GM12878 (cell line): ENCODE measurements around the gene EXOC8. TPM values are rescaled to one million over a fixed set of nuclear protein-coding genes. Genes with fewer than 3 reads are reported as not detected.

Experiments
- ATAC-seq: fragments of 200-7000 bp; cut with Tn5 transposase; 3 replicates; pipeline ENCODE4 v1.9.1; 2020; ENCODE audit warnings: mild to moderate bottlenecking, moderate library complexity
- BruUV-seq: library from RNA; stranded (reverse); fragments of 400-500 nt; replicated peaks from 2 replicates; lab custom pipeline; 2021; lab: Mats Ljungman, UMichigan
- CTCF ChIA-PET: fragments of 300-600 bp; sonication (Branson Sonifier 250); formaldehyde crosslinking; extraction: SDS; loops from one replicate; lab custom pipeline; 2021; ENCODE audit warnings: inconsistent platforms; lab: Yijun Ruan, JAX
- POLR2A ChIA-PET: fragments of 350-600 bp; formaldehyde crosslinking; extraction: SDS; loops from one replicate; lab custom pipeline; 2021; ENCODE audit warnings: inconsistent platforms; lab: Charles Lee
- RAD21 ChIA-PET: fragments of 300-600 bp; sonication (Branson Sonifier 250); formaldehyde crosslinking; loops from one replicate; lab custom pipeline; 2023; ENCODE audit warnings: antibody characterized with exemption; ENCODE audit not compliant: unreplicated experiment; lab: Charles Lee
- SMC1A ChIA-PET: fragments of 300-600 bp; sonication (Branson Sonifier 250); formaldehyde crosslinking; loops from one replicate; lab custom pipeline; 2023; ENCODE audit not compliant: unreplicated experiment, uncharacterized antibody; lab: Charles Lee
- DNase-seq: peaks from one replicate; pipeline ENCODE4 v3.0.0-alpha.2; 2011; ENCODE audit warnings: low read depth, low spot score
- FAIRE-seq: peaks from 3 replicates; lab custom pipeline; 2011; peaks lifted over from hg19 to GRCh38; lab: Jason Lieb, UNC
- H2AFZ ChIP-seq: 2 replicates; pipeline ENCODE4 v1.6.0; 2011; ENCODE audit warnings: low read depth, low read length, control low read depth; ENCODE audit not compliant: control insufficient read depth
- H3K27ac ChIP-seq: 2 replicates; pipeline ENCODE4 v1.5.1; 2011; ENCODE audit warnings: control low read depth; ENCODE audit not compliant: control insufficient read depth, insufficient read depth
- H3K27me3 ChIP-seq, 2 experiments: replicated peaks in 1 of 2; 2 replicates each; pipeline versions ENCODE4 v1.6.0 to v1.6.1; 2011; ENCODE audit warnings: low read length in 1 of 2; ENCODE audit not compliant: control insufficient read depth in 2 of 2, insufficient read depth in 2 of 2
- H3K36me3 ChIP-seq, 2 experiments: 2 replicates each; pipeline ENCODE4 v1.5.1; 2011; ENCODE audit warnings: low read length in 1 of 2; ENCODE audit not compliant: control insufficient read depth in 2 of 2, insufficient read depth in 2 of 2
- H3K4me1 ChIP-seq: 2 replicates; pipeline ENCODE4 v1.6.1; 2011; ENCODE audit warnings: mild to moderate bottlenecking, low read length, moderate library complexity, mixed read lengths; ENCODE audit not compliant: control insufficient read depth, insufficient read depth
- H3K4me2 ChIP-seq: 2 replicates; pipeline ENCODE4 v1.6.0; 2011; ENCODE audit warnings: control low read depth; ENCODE audit not compliant: control insufficient read depth, insufficient read depth
- H3K4me3 ChIP-seq: fragments of 200-600 bp; sonication (generic); 2 replicates; pipeline ENCODE4 v1.5.1; 2016
- H3K79me2 ChIP-seq: 2 replicates; pipeline ENCODE4 v1.6.0; 2011; ENCODE audit warnings: low read length; ENCODE audit not compliant: control insufficient read depth, insufficient read depth
- H3K9ac ChIP-seq: 2 replicates; pipeline ENCODE4 v1.8.0; 2011; ENCODE audit warnings: low read length, control low read depth, mixed read lengths; ENCODE audit not compliant: control insufficient read depth, insufficient read depth
- H3K9me3 ChIP-seq: replicated peaks from 3 replicates; pipeline ENCODE4 v1.5.1; 2011; ENCODE audit warnings: mild to moderate bottlenecking, low read length; ENCODE audit not compliant: control insufficient read depth, insufficient read depth
- H4K20me1 ChIP-seq: 2 replicates; pipeline ENCODE4 v1.6.0; 2011; ENCODE audit not compliant: control insufficient read depth, insufficient read depth
- BRCA1 ChIP-seq: IDR thresholded peaks from 2 replicates; pipeline ENCODE4 v1.6.1; 2011; ENCODE audit warnings: low read depth, low read length, improper control_type of control experiment
- DPF2 ChIP-seq: fragments of 450-650 bp; IDR thresholded peaks from 2 replicates; pipeline ENCODE4 v1.6.1; 2017; ENCODE audit warnings: mild to moderate bottlenecking
- EP300 ChIP-seq, 2 experiments: fragments of 150-350 bp in 1 of 2; IDR thresholded peaks; 2 replicates each; pipeline ENCODE4 v1.6.1; 2011 to 2012; ENCODE audit warnings: low read depth in 2 of 2, low read length in 2 of 2, borderline replicate concordance in 1 of 2, improper control_type of control experiment in 1 of 2, inconsistent platforms in 1 of 2; ENCODE audit not compliant: control insufficient read depth in 1 of 2
- GATAD2B ChIP-seq: fragments of 450-650 bp; conservative IDR thresholded peaks from 2 replicates; pipeline ENCODE4 v1.6.1; 2017; ENCODE audit warnings: low read depth, mild to moderate bottlenecking, moderate library complexity
- MXI1 ChIP-seq: fragments of 150-350 bp; IDR thresholded peaks from 2 replicates; pipeline ENCODE4 v1.6.1; 2011; ENCODE audit warnings: low read depth, mild to moderate bottlenecking, inconsistent platforms, low read length, improper control_type of control experiment
- NFIC ChIP-seq: IDR thresholded peaks from 2 replicates; pipeline ENCODE4 v1.6.1; 2012; ENCODE audit warnings: low read depth, mild to moderate bottlenecking, inconsistent platforms, low read length, moderate library complexity
- NFXL1 ChIP-seq: fragments of 450-650 bp; IDR thresholded peaks from 2 replicates; pipeline ENCODE4 v1.6.1; 2017; ENCODE audit warnings: antibody characterized with exemption, mild to moderate bottlenecking, borderline replicate concordance
- NFYB ChIP-seq: IDR thresholded peaks from 2 replicates; pipeline ENCODE4 v1.6.1; 2011; ENCODE audit warnings: low read depth, mild to moderate bottlenecking, low read length, improper control_type of control experiment, moderate library complexity; ENCODE audit not compliant: insufficient read depth
- SRF ChIP-seq, 2 experiments: IDR thresholded peaks; 2 replicates each; pipeline ENCODE4 v1.6.1; 2011; ENCODE audit warnings: low read depth in 2 of 2, low read length in 2 of 2, mild to moderate bottlenecking in 1 of 2, moderate library complexity in 1 of 2
- SUPT20H ChIP-seq: IDR thresholded peaks from 2 replicates; pipeline ENCODE4 v1.6.1; 2011; ENCODE audit warnings: low read depth, mild to moderate bottlenecking, low read length, moderate library complexity, borderline replicate concordance; ENCODE audit not compliant: control insufficient read depth
- YY1 ChIP-seq: IDR thresholded peaks from 2 replicates; pipeline ENCODE4 v1.6.1; 2011; ENCODE audit warnings: low read depth, mild to moderate bottlenecking, low read length
- WGBS: methylation state at CpG from one replicate; pipeline ENCODE4 v1.1.6; 2016; ENCODE audit warnings: low lambda C conversion rate; ENCODE audit not compliant: insufficient replicate concordance, insufficient coverage; ENCODE audit errors: missing lambda C conversion rate; 5-methylcytosine and 5-hydroxymethylcytosine counted together
- in situ Hi-C: fragments of 300-500 bp; cut with MboI; formaldehyde crosslinking; loops from 9 replicates; pipeline ENCODE4 v1.14.3; 2018; ENCODE audit warnings: mixed read lengths
- intact Hi-C: fragments of 100-400 bp; cut with micrococcal nuclease; formaldehyde crosslinking; loops from one replicate; pipeline ENCODE4 v1.14.2; 2022; ENCODE audit not compliant: unreplicated experiment
- polyA plus RNA-seq, 11 experiments: library from polyadenylated mRNA; depleted of rRNA in 4 of 11; unstranded in 6 of 11; stranded (reverse) in 5 of 11; fragments of >200 nt; fragmentation: Nextera tagmentation in 4 of 11; fragmentation: Illumina TruSeq in 1 of 11; extraction: Ambion mirVana in 4 of 11; extraction: Trizol in 1 of 11; gene quantifications; 1 replicate in 1 of 11; 2 replicates in 10 of 11; pipeline versions ENCODE4 v1.2.1 to v1.2.3, GENCODE V29; 2011 to 2016; ENCODE audit warnings: inconsistent platforms in 2 of 11, missing spikeins in 2 of 11, low read depth in 1 of 11
- total RNA-seq, 4 experiments: library from RNA; depleted of rRNA in 3 of 4; stranded (reverse); fragments of >200 nt in 3 of 4; fragmentation: Illumina TruSeq in 1 of 4; extraction: Trizol in 1 of 4; gene quantifications; 2 replicates each; pipeline versions ENCODE4 v1.2.1 to v1.2.3, GENCODE V29; 2013 to 2021
- TF ChIP-seq, protein P1 (sequence below): fragments of 450-650 bp; IDR thresholded peaks from 2 replicates; pipeline ENCODE4 v1.6.1; 2018; ENCODE audit warnings: borderline replicate concordance, mild to moderate bottlenecking; ENCODE audit not compliant: partially characterized antibody
- TF ChIP-seq, protein P2 (sequence below): IDR thresholded peaks from 2 replicates; pipeline ENCODE4 v1.6.1; 2012; ENCODE audit warnings: low read depth, low read length, improper control_type of control experiment

Gene EXOC8
- total and polyA plus RNA-seq, 10 of the 15 experiments (the other 5 are each of a cell fraction or from before 2014, with no cell fraction given): 2.0 to 11.3 (median 6.3) TPM

DNA sequence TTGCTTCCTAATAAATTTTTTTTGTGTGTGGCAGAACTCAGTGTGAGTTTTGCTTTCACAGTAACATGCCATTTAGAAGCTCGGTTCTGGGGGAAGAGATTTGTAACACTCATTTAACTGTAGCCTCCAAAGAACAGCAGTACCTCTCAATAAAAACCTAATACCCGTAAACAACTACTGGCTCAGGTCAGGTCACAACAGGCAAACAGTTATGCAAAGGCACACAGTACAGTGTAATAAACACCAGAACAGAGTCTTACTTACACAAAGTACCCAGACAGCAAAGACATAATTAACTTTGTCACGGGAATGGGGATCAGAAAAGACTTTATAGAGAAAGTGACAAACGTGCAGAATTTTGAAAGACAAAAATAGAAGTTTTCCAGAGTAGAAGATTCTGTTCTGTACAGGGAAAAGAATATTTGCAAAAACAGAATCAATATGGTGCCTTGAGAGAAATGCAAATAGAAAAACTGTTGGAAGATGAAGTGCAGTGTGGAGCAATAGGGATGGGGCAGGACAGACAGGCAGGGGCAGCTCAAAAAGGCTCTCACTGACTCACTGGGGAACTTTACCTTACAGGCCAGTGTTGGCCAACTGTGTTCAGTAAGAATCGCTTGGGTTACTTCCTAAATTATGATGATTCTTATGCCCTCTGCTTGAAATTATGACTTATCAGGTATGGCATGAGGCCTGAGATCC, 45.7 kb upstream of the EXOC8 start:
- 46% methylated on average over 5 of the region's 5 CpGs for WGBS
- ChIA-PET RAD21 (no interaction called here), SMC1A (interaction anchor here (1.0 kb wide), 1 partner anchor 8 kb away, joined by 3 read pairs; no protein-coding TSS in a partner anchor), CTCF (no interaction called here), POLR2A (no interaction called here)
- peaks cover 2% of the 10 kb centered on the region; the same call in 1 of the 2 replicates for H4K20me1 ChIP-seq
- H2AFZ ChIP-seq: no peak overlapping the region
- H3K36me3 ChIP-seq: no peaks in the 10 kb centered on the region; a peak in 1 of 4 replicates
- H3K9me3 ChIP-seq: no peaks in the 10 kb centered on the region
- H3K27ac ChIP-seq: no peak overlapping the region
- in situ Hi-C loops (no loop called here), intact Hi-C loops (no loop called here)
- FAIRE-seq (no peak), DNase-seq (no peak), ATAC-seq (no peak)
- BruUV-seq: no TSS peak
- H3K9ac ChIP-seq: no peak overlapping the region
- no peak for TF ChIP-seq NFYB
- TF ChIP-seq SUPT20H: no peak
- TF ChIP-seq EP300 (IDR thresholded peaks at IDR 0.05; ENCODE audit: borderline replicate concordance in 1 of 2, control insufficient read depth in 1 of 2, low read depth in 2 of 2, low read length in 2 of 2): no peak
- no peak for TF ChIP-seq NFIC
- TF ChIP-seq DPF2: no peak
- TF ChIP-seq GATAD2B: no peak
- no peak for TF ChIP-seq MXI1
- TF ChIP-seq, protein P1, sequence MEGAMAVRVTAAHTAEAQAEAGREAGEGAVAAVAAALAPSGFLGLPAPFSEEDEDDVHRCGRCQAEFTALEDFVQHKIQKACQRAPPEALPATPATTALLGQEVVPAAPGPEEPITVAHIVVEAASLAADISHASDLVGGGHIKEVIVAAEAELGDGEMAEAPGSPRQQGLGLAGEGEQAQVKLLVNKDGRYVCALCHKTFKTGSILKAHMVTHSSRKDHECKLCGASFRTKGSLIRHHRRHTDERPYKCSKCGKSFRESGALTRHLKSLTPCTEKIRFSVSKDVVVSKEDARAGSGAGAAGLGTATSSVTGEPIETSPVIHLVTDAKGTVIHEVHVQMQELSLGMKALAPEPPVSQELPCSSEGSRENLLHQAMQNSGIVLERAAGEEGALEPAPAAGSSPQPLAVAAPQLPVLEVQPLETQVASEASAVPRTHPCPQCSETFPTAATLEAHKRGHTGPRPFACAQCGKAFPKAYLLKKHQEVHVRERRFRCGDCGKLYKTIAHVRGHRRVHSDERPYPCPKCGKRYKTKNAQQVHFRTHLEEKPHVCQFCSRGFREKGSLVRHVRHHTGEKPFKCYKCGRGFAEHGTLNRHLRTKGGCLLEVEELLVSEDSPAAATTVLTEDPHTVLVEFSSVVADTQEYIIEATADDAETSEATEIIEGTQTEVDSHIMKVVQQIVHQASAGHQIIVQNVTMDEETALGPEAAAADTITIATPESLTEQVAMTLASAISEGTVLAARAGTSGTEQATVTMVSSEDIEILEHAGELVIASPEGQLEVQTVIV: no peak
- TF ChIP-seq BRCA1: no peak
- TF ChIP-seq, protein P2, sequence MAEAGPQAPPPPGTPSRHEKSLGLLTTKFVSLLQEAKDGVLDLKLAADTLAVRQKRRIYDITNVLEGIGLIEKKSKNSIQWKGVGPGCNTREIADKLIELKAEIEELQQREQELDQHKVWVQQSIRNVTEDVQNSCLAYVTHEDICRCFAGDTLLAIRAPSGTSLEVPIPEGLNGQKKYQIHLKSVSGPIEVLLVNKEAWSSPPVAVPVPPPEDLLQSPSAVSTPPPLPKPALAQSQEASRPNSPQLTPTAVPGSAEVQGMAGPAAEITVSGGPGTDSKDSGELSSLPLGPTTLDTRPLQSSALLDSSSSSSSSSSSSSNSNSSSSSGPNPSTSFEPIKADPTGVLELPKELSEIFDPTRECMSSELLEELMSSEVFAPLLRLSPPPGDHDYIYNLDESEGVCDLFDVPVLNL: no peak
- no peak for TF ChIP-seq YY1
- TF ChIP-seq NFXL1: no peak
- TF ChIP-seq SRF (IDR thresholded peaks at IDR 0.05; ENCODE audit: low read depth in 2 of 2, low read length in 2 of 2): no peak
- H3K27me3 ChIP-seq: no peaks in the 10 kb centered on the region
- H3K79me2 ChIP-seq: peaks cover 40% of the 10 kb centered on the region
- H3K4me3 ChIP-seq: no peak overlapping the region
- H3K4me2 ChIP-seq: no peak overlapping the region
- peaks cover 6% of the 10 kb centered on the region; the same call in 1 of the 2 replicates for H3K4me1 ChIP-seq
